GM21381 (cell line): Measurements from ENCODE around the gene OR5K3.
"Not testable (repeated sequence)": the region's sequence is repeated elsewhere in the genome, so short reads cannot be mapped to it uniquely, and the experiment has no call there.

ENCODE experiments used
- ATAC-seq: cut with Tn5 transposase; IDR thresholded peaks from one replicate; pipeline ENCODE4 v1.9.1; 2021; ENCODE audit warnings: mild to moderate bottlenecking, moderate library complexity; ENCODE audit not compliant: unreplicated experiment

OR5K3 gene, protein sequence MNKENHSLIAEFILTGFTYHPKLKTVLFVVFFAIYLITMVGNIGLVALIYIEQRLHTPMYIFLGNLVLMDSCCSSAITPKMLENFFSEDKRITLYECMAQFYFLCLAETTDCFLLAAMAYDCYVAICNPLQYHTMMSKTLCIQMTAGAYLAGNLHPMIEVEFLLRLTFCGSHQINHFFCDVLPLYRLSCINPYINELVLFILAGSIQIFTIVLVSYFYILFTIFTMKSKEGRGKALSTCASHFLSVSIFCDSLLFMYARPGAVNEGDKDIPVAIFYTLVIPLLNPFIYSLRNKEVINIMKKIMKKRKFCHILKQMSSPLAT

GRCh38 chr3:98390366-98390765 is at the start of gene OR5K3:
OR5K3 (plus strand) TSS chr3:98390666; CDS start chr3:98390666, 0 bp downstream.
- ATAC-seq, result no peak

DNA sequence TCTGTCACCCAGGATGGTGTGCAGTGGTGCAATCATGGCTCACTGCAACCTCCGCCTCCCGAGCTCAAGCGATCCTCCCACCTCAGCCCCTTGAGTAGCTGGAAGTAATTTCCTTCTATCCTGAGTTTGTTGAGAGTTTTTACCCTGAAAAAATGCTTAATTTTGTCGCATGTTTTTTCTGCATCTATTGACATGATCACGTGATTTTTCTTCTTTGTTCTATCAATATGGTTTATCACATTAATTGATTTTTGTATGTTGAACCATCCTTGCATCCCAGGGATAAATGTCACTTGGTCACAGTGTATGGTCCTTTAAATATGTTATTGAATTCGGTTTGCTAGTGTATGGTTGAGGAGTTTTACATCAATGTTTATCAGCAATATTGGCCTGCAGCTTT is 48.7 kb upstream of the OR5K3 start:
- no peak for ATAC-seq

DNA sequence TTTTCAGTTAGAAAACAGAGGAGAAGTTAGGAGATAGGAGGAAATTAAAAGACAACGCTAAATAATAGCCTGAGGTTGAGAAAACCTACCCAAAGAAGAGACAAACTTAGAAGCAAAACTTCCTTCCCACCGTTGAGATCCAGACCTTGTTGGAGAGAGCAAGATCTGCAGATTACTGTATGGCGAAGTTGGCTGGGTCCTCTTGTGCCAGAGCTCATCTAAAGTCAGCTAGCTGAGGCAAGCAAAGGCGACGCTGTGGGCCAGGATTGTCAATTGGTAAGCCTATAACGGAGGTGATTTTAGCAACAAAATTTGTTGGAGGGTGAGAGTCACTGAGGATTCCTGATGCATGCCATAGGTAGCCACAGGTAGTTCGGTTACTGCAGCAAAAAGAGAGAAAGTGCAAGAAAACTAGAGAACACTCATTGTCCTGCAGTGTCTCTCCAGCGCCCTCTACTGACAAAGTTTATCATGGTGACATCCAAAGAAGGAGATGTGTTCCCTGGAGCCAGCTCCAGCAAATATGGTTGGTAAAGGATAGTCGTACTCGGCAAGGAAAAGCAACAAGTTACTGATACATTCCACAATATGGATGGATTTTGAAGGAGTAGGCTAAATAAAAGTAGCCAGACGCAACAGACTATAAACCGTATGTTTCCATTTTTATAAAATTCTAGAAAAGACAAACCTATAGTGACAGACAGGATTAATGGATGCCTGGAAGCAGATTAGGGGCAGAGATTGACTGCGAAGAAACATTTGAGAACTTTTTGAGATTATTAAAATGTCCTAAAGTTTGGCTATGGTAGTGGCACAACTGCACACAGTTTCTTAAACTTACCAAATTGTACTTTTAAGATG is 46.6 kb upstream of the OR5K3 start:
- peak; percentile 61 for ATAC-seq

DNA sequence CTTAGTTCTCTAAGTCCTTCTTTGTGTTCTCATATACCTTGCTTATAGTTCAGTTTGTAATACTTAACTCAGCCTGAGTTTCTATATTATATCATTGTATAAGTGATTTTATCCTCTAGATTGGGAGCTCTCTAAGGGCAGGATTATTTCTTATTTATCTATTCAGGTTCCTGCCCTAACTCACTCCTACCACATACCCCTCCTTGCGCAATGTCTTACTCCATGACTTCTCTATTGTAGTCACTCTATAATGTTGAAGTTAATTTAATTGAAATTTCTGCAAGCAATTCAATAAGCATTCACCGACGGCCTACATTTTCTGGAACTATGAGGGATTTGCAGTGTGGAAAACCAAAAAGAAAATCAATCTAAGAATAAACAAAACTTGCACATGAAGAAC is 40.4 kb upstream of the OR5K3 start:
- ATAC-seq, result no peak

- no peak for ATAC-seq
Measured at GRCh38 chr3:98353554-98353953, 36.9 kb upstream of the OR5K3 start, which contains the start of gene OR5K4. OR5K4 (plus strand) TSS chr3:98353854; CDS start chr3:98353854, 0 bp downstream.

DNA sequence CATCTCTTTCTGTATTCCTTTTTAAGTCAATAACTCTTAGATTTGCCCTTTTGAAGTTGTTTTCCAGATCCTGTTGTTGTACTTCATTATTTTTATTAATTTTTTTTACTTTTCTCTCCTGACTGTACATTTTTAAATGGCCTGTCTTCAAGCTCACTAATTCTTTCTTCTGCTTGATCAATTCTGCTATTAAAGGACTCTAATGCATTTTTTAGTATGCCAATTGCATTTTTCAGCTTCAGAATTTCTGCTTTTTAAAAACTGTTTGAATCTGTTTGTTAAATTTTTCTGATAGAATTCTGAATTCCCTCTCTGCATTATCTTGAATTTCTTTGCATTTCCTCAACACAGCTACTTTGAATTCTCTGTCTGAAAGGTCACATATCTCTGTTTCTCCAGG is 31.2 kb upstream of the OR5K3 start:
- no peak for ATAC-seq

DNA sequence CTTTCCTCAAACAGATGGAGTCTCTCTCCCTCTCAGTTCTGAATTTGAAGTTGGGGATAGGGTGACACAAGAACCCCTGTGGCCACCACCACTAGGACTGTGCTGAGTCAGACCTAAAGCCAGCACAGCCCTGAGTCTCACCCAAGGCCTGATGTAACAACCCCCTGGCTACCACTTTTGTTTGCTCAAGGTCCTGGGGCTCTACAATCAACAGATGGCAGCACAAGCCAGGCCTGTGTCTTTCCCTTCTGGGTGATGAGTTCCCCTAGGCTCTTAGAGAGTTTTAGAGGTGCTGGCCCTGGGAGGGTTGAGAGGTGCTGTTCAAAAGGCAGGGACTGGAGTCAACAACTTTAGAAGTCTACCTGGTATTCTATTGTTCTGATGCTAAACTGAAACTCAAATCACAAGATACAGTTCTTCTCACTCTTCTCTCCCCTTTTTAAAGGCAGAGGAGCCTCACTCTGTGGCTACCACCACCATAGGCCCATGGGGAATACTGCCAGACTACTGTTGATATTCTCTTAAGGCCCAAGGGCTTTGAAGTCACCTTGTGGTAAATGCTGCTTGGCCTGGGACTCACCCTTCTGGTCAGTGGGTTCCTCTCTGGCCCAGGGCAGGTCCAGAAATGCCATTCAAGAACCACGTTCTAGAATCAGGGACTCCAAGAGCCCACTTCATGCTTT is 30.3 kb upstream of the OR5K3 start:
- peak; percentile 74 for ATAC-seq

DNA sequence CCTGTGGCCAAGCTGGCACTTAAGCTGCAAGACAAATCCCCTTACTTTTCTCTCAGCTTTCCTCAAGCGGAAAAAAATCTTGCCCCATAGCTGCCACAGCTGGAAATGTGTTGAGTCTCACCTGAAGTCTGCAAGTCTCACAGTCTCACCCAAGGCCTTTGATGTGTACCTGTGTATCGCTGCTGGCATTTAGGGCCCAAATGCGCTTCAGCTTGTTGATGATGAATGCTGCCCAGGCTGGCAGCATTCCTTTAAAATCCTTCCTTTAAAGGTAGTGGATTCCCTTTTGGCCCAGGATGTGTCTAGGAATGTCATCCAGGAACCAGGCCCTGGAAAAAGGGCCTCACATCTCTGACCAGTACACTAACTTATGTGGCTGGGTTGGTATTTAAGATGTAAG is 29.8 kb upstream of the OR5K3 start:
- ATAC-seq, result no peak

DNA sequence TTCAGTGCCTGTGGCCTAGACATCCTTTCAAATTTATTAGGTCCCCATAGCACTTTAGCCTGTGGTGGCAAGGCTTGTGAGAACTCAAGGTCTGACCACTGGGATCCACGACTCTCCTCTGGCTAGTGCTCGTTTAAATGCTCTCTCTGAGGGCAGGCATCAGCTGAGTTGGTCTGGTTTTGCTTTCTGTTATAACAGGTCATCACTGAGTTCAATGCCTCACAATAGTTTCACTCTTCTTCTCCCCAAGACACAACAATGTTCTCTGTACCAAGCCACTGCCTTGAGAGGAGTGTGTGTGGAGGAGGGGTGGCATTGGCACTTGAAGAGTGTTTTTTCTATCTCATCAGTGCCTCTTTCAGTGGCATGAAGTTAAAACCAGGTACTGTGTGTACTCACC is 29.2 kb upstream of the OR5K3 start:
- ATAC-seq, result peak; percentile 64

- no peak for ATAC-seq
Measured at GRCh38 chr3:98367464-98368246, 22.8 kb upstream of the OR5K3 start.

- no peak for ATAC-seq
Measured at GRCh38 chr3:98371186-98371585, 19.3 kb upstream of the OR5K3 start.

DNA sequence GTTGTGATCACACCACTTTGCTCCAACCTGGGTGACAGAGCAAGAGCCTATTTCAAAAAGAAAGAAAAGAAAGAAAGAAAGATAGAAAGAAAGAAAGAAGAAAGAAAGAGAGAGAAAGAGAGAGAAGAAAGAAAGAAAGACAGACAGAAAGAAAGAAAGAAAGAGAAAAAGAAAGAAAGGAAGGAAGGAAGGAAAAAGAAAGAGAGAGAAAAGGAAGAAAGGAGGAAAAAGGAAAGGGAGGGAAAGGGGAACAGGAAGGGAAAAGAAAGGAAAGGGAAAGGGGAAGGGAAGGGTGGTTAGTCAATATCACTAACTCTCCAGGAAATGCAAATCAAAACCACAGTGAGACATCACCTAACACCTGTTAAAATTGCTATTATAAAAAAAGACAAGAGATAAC is 18.6 kb upstream of the OR5K3 start:
- no peak for ATAC-seq

- no peak for ATAC-seq
Measured at GRCh38 chr3:98372445-98372844, 18.0 kb upstream of the OR5K3 start.

DNA sequence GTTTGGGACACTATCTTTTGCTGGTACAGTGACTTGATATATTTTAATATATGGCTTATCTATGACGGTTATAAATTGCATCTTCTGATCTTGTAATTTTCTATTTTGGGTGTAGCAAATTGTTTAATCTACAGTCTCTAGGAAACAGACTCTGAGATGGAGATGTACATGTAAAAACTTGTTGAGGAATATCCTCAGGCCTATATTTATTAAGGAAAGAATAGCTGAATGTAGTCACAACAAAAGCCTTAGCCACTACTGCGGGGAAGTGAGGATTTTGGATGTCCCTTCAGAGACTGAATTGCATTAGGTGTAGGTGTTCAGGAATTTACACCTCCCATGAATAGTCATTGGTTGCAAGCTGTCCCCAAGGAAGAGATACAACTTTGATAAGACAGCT is 13.8 kb upstream of the OR5K3 start:
- ATAC-seq, result no peak

- ATAC-seq, result no peak
Measured at GRCh38 chr3:98388147-98388546, 2.3 kb upstream of the OR5K3 start.

- ATAC-seq, result no peak
Measured at GRCh38 chr3:98395101-98395500, 4.6 kb downstream of the OR5K3 start.

GRCh38 chr3:98396482-98396881 is 6.0 kb downstream of the OR5K3 start:
- ATAC-seq, result not testable (repeated sequence)

DNA sequence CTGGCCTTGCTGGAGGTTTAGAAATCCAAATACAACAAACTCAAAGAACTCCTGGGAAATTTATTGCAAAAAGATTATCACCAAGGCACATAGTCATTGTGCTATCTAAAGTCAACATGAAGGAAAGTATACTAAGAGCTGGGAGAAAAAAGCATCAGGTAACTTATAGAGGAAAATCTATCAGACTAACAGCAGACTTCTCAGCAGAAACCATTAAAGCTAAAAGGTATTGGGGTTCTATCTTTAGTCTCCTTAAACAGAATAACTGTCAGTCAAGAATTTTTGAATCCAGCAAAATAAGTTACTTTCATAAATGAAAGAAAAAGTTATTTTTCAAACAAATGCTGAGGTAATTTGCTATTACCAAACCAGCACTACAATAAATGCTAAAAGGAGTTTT is 8.0 kb downstream of the OR5K3 start:
- ATAC-seq, result no peak

DNA sequence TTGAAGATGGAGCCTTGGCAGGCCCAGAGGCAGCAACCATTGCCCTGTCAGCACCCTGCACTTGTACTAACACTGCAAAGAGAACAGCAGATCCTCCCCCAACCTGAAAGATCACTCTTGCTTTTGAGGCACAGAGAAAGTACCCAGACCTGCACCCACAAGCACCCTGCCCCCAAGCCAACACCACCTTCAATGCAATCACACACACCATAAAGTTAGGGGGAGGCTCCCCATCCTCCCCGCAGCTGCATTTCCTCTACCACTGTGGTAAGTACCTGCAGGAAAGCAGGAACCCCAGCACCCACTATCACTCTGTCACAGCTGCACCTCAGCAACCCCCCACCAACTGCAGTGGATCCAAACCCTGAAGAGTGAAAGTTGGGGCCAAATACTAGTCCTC is 12.0 kb downstream of the OR5K3 start:
- ATAC-seq, result no peak

GRCh38 chr3:98404010-98404409 is 13.5 kb downstream of the OR5K3 start:
- no peak for ATAC-seq

- ATAC-seq, result no peak
Measured at GRCh38 chr3:98406034-98406433, 15.6 kb downstream of the OR5K3 start.
